ENCODE data around the gene SLC12A8. TPM values are rescaled to one million over a fixed set of nuclear protein-coding genes. Genes with fewer than 3 reads are reported as not detected.
A peak's percentile ranks its signal among the peaks of the same experiment; 100 is the strongest.

Gene SLC12A8
- total and polyA plus RNA-seq, 3 donors from 2014 or later: 10.3 to 21.0 (median 12.3) TPM

GRCh38 chr3:125052624-125053303, 159.8 kb downstream of the SLC12A8 start:
- peaks cover 35% of the 10 kb centered on the region for H3K4me1 ChIP-seq
- no peaks in the 10 kb centered on the region for H3K27me3 ChIP-seq
- no peak for DNase-seq
- intact Hi-C loops (cut with DNase I; ENCODE audit: low total_unique reads): no loop called here
- WGBS, 2 donors: 30 to 32% methylated on average over 6 to 8 of the region's 8 CpGs
- H3K9me3 ChIP-seq: no peaks in the 10 kb centered on the region
- peak overlapping the region; percentile 50 to 72 for H3K27ac ChIP-seq
- H3K4me3 ChIP-seq: no peak overlapping the region
- no peak for TF ChIP-seq POLR2A (IDR thresholded peaks at IDR 0.05)
- no peak for TF ChIP-seq CTCF (IDR thresholded peaks at IDR 0.05)
- no peaks in the 10 kb centered on the region for H3K36me3 ChIP-seq (ENCODE audit: low read depth, missing control alignments)

DNA sequence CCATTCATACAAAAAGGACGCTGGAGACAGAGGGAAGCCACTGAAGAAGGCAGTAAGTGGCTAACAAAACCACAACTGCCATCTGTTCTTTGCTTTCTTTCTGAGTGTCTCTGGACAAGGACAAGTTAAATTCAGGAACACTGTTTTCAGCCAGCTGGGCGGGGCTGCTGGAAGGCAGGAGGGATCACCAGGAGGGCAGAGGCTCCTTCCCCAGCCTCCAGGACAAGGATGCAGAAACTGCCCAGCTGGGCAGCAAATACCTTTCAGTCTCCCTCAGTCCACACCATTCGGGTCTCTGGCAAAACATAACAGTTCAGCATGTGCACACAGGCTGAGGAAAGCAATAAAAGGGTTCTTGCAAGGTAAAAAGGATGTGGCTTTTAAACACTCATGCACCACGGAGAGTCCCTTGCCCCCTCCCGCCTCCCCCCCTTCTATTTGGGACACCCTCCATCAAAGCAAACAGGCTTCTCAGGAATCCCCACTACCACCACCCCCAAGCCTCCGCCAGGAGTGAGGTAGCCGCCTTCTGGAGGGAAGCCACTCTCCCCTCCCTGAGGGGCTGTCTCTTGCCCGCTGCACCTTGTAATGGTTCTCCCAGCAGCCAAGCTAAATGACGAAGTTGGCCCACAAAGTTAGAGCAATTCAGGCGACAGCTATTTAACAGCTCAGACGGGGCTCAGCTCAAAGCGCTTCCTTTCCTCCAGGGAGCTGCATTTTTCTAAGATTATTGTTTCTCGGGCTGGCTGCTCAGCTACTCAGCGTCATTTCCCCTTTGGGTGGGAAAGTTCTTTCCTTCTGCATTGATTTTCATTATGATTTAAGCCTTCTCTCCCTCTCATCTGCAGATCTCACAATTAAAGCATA, 160.6 kb downstream of the SLC12A8 start:
- WGBS, 2 donors: 16 to 27% methylated on average over 14 of the region's 14 CpGs
- no peaks in the 10 kb centered on the region for H3K36me3 ChIP-seq (ENCODE audit: low read depth, missing control alignments)
- H3K4me1 ChIP-seq: peaks cover 35% of the 10 kb centered on the region
- H3K9me3 ChIP-seq: no peaks in the 10 kb centered on the region
- intact Hi-C loops (cut with DNase I; ENCODE audit: low total_unique reads): no loop called here
- no peaks in the 10 kb centered on the region for H3K27me3 ChIP-seq
- peak overlapping the region; percentile 50 to 72 for H3K27ac ChIP-seq
- H3K4me3 ChIP-seq: no peak overlapping the region
- TF ChIP-seq CTCF (IDR thresholded peaks at IDR 0.05): no peak
- TF ChIP-seq POLR2A (IDR thresholded peaks at IDR 0.05): no peak
- peak; percentile 61 for DNase-seq

- Histone ChIP-seq H3K4me1 (peaks cover 28% of the 10 kb centered on the region), H3K9me3 (no peaks in the 10 kb centered on the region), H3K27ac (peak overlapping the region in 1 of 2 donors; percentile 50), H3K36me3 (ENCODE audit: low read depth, missing control alignments) (no peaks in the 10 kb centered on the region), H3K4me3 (no peak overlapping the region), H3K27me3 (no peaks in the 10 kb centered on the region)
- no peak for DNase-seq
- intact Hi-C loops (cut with DNase I; ENCODE audit: low total_unique reads): no loop called here
- no peak for TF ChIP-seq CTCF (IDR thresholded peaks at IDR 0.05)
- no peak for TF ChIP-seq POLR2A (IDR thresholded peaks at IDR 0.05)
- 71 to 78% methylated on average over 7 of the region's 7 CpGs for WGBS, 2 donors
Measured at GRCh38 chr3:125051205-125051604, 161.3 kb downstream of the SLC12A8 start.

- intact Hi-C loops (cut with DNase I; ENCODE audit: low total_unique reads): no loop called here
- Histone ChIP-seq H3K27ac (no peak overlapping the region), H3K4me1 (peaks cover 31% of the 10 kb centered on the region)
Measured at GRCh38 chr3:125050488-125051090, 162.0 kb downstream of the SLC12A8 start.

More at GRCh38 chr3:125050488-125051090, 162.0 kb downstream of the SLC12A8 start:
- Histone ChIP-seq H3K36me3 (ENCODE audit: low read depth, missing control alignments) (no peaks in the 10 kb centered on the region), H3K9me3 (no peaks in the 10 kb centered on the region), H3K27me3 (no peaks in the 10 kb centered on the region), H3K4me3 (no peak overlapping the region)
- TF ChIP-seq CTCF (IDR thresholded peaks at IDR 0.05) (no peak), POLR2A (IDR thresholded peaks at IDR 0.05) (no peak)
- 86 to 90% methylated on average over 6 of the region's 6 CpGs for WGBS, 2 donors
- DNase-seq: no peak
